Loucy (cell line): ENCODE data around the gene UBE2U.

Source experiments
- H2AFZ ChIP-seq: fragments of 200-600 bp; sonication (generic); 2 replicates; pipeline ENCODE4 v1.6.0; 2016; ENCODE audit warnings: antibody characterized with exemption, mild to moderate bottlenecking, low read length, moderate library complexity
- H3F3A ChIP-seq: fragments of 200-600 bp; 2 replicates; pipeline ENCODE4 v1.6.0; 2016; ENCODE audit warnings: antibody characterized with exemption, low read depth, mild to moderate bottlenecking
- H3K27me3 ChIP-seq: fragments of 200-600 bp; sonication (generic); 2 replicates; pipeline ENCODE4 v1.6.1; 2014; ENCODE audit warnings: low read length, mild to moderate bottlenecking; ENCODE audit not compliant: insufficient read depth, poor library complexity, severe bottlenecking
- H3K36me3 ChIP-seq: fragments of 200-600 bp; sonication (generic); 2 replicates; pipeline ENCODE4 v1.6.1; 2016; ENCODE audit warnings: low read length; ENCODE audit not compliant: insufficient read depth
- H3K4me1 ChIP-seq: fragments of 200-600 bp; sonication (generic); 2 replicates; pipeline ENCODE4 v1.5.1; 2014; ENCODE audit warnings: low read length, mild to moderate bottlenecking; ENCODE audit not compliant: insufficient read depth, poor library complexity, severe bottlenecking
- H3K4me2 ChIP-seq: fragments of 200-600 bp; sonication (generic); 2 replicates; pipeline ENCODE4 v1.6.0; 2014; ENCODE audit warnings: antibody characterized with exemption, low read length, low read depth, mild to moderate bottlenecking; ENCODE audit not compliant: poor library complexity, severe bottlenecking
- H3K4me3 ChIP-seq: fragments of 200-600 bp; sonication (generic); 2 replicates; pipeline ENCODE4 v1.5.1; 2014; ENCODE audit warnings: low read length, mild to moderate bottlenecking, mixed read lengths; ENCODE audit not compliant: poor library complexity, severe bottlenecking
- H3K79me2 ChIP-seq: fragments of 200-600 bp; sonication (generic); 2 replicates; pipeline ENCODE4 v1.6.1; 2014; ENCODE audit warnings: low read length; ENCODE audit not compliant: insufficient read depth
- H3K9ac ChIP-seq: fragments of 200-600 bp; sonication (generic); 2 replicates; pipeline ENCODE4 v1.6.0; 2014; ENCODE audit warnings: mild to moderate bottlenecking, low read depth, low read length, moderate library complexity; ENCODE audit not compliant: poor library complexity, severe bottlenecking
- H3K9me2 ChIP-seq: fragments of 200-600 bp; sonication (generic); replicated peaks from 2 replicates; pipeline ENCODE4 v1.6.1; 2016; ENCODE audit warnings: low read depth, low read length, mixed read lengths
- H3K9me3 ChIP-seq: fragments of 200-600 bp; sonication (generic); 2 replicates; pipeline ENCODE4 v1.6.1; 2014; ENCODE audit warnings: mild to moderate bottlenecking, antibody characterized with exemption, low read length, low read depth; ENCODE audit not compliant: insufficient read depth
- H4K20me1 ChIP-seq: fragments of 200-600 bp; sonication (generic); 2 replicates; pipeline ENCODE4 v1.6.0; 2014; ENCODE audit warnings: antibody characterized with exemption, low read length, mild to moderate bottlenecking; ENCODE audit not compliant: insufficient read depth, poor library complexity, severe bottlenecking
- EZH2phosphoT487 ChIP-seq: fragments of 200-600 bp; IDR thresholded peaks from 2 replicates; pipeline ENCODE4 v1.6.1; 2018; ENCODE audit warnings: antibody characterized with exemption, mild to moderate bottlenecking, moderate library complexity, borderline replicate concordance
- TF ChIP-seq, protein P1 (sequence below): fragments of 200-600 bp; sonication (generic); conservative IDR thresholded peaks from 2 replicates; pipeline ENCODE4 v1.5.1; 2014; ENCODE audit warnings: mild to moderate bottlenecking, antibody characterized with exemption, low read length

UBE2U gene

DNA sequence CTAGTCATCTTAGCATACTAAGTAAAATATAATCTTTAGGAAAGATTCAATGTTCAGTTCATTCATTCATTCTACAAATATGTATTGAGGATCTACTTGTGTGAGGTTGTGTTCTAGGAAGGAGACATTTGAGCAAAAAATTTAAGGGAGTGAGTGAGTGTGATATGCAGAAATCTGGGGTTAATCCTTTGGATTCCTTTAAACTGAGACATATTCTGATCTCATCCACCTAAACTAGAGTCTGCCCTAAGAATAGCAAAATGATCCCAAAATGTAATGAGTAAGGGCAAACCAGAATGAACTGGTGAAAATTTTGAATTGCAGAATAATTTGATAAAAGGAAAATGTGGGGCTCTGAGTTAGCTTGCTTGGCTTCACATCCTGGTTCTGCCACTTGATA lies 8.6 kb downstream of the UBE2U start:
- no peaks in the 10 kb centered on the region for H3K27me3 ChIP-seq
- H3K4me2 ChIP-seq = no peak overlapping the region
- H3F3A ChIP-seq = no peaks in the 10 kb centered on the region
- no peak overlapping the region for H3K4me3 ChIP-seq
- no peaks in the 10 kb centered on the region for H3K9me2 ChIP-seq
- no peak overlapping the region for H3K9ac ChIP-seq
- no peak for TF ChIP-seq EZH2phosphoT487
- TF ChIP-seq, protein P1, sequence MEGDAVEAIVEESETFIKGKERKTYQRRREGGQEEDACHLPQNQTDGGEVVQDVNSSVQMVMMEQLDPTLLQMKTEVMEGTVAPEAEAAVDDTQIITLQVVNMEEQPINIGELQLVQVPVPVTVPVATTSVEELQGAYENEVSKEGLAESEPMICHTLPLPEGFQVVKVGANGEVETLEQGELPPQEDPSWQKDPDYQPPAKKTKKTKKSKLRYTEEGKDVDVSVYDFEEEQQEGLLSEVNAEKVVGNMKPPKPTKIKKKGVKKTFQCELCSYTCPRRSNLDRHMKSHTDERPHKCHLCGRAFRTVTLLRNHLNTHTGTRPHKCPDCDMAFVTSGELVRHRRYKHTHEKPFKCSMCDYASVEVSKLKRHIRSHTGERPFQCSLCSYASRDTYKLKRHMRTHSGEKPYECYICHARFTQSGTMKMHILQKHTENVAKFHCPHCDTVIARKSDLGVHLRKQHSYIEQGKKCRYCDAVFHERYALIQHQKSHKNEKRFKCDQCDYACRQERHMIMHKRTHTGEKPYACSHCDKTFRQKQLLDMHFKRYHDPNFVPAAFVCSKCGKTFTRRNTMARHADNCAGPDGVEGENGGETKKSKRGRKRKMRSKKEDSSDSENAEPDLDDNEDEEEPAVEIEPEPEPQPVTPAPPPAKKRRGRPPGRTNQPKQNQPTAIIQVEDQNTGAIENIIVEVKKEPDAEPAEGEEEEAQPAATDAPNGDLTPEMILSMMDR = no peak
- no peak overlapping the region for H2AFZ ChIP-seq
- H3K36me3 ChIP-seq = no peaks in the 10 kb centered on the region
- no peaks in the 10 kb centered on the region for H3K4me1 ChIP-seq
- H3K79me2 ChIP-seq = no peaks in the 10 kb centered on the region
- no peaks in the 10 kb centered on the region for H4K20me1 ChIP-seq
- no peaks in the 10 kb centered on the region for H3K9me3 ChIP-seq

DNA sequence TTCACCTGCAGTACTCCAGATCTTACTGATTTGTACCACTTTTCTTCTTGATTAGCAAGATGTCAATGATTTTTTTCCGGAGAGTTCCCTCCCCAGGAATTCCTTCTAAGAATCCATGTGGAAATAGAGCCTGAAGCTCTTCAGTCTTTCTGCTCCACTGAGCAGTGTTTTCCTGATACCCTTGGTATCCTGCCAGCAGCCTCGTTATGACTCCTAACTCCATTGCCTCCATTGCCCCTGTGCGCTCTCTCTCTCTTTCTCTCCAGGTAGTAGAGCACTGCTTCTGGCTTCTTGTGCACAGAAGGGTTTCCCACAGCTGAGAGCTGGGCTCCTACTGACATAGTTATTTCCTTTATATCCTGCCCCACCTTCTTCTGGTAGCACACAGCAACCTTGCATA lies 12.2 kb downstream of the UBE2U start:
- H3K9ac ChIP-seq = no peak overlapping the region
- H3F3A ChIP-seq = no peaks in the 10 kb centered on the region
- H3K4me2 ChIP-seq = no peak overlapping the region
- no peaks in the 10 kb centered on the region for H4K20me1 ChIP-seq
- no peak overlapping the region for H3K4me3 ChIP-seq
- H3K9me2 ChIP-seq = no peaks in the 10 kb centered on the region
- H3K79me2 ChIP-seq = no peaks in the 10 kb centered on the region
- TF ChIP-seq EZH2phosphoT487 = no peak
- TF ChIP-seq, protein P1 = no peak
- H3K9me3 ChIP-seq = no peaks in the 10 kb centered on the region
- H2AFZ ChIP-seq = no peak overlapping the region
- no peaks in the 10 kb centered on the region for H3K4me1 ChIP-seq
- H3K27me3 ChIP-seq = no peaks in the 10 kb centered on the region
- H3K36me3 ChIP-seq = no peaks in the 10 kb centered on the region

DNA sequence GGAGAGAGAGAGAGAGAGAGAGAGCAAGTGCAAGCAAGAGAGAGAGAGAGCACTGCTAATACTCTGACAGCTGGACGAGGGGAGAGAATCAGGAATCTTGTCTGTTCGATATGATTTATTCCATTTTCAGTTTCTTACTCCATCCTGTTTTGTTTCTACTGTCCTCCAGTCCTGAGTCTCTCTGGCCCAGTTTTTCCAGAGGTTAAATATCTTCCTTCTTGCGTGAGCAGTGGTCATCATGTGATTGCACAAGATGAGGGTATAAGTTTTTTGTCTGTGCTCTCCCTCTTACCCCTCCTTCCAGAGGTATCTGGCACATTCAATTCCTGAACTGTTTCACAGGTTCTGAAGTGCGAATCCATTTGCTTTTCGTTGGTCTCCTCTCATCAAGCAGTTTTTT lies 16.8 kb downstream of the UBE2U start:
- no peak overlapping the region for H3K4me2 ChIP-seq
- no peaks in the 10 kb centered on the region for H3K9me2 ChIP-seq
- H3K9me3 ChIP-seq = no peaks in the 10 kb centered on the region
- no peaks in the 10 kb centered on the region for H3K79me2 ChIP-seq
- no peaks in the 10 kb centered on the region for H3K27me3 ChIP-seq
- no peak for TF ChIP-seq EZH2phosphoT487
- TF ChIP-seq, protein P1 = no peak
- no peaks in the 10 kb centered on the region for H3F3A ChIP-seq
- no peak overlapping the region for H3K4me3 ChIP-seq
- H3K4me1 ChIP-seq = no peaks in the 10 kb centered on the region
- H3K36me3 ChIP-seq = no peaks in the 10 kb centered on the region
- no peak overlapping the region for H3K9ac ChIP-seq
- H4K20me1 ChIP-seq = no peaks in the 10 kb centered on the region
- no peak overlapping the region for H2AFZ ChIP-seq
